ENCODE results near the gene LMF1.

- TF ChIP-seq CTCF (IDR thresholded peaks at IDR 0.05 in 4 of 5, conservative IDR thresholded peaks at IDR 0.05 in 1 of 5) (no peak), POLR2A (IDR thresholded peaks at IDR 0.05) (no peak)
Measured at GRCh38 chr16:922051-922450, 48.7 kb downstream of the LMF1 start.
